ENCODE measurements around the gene NMB. TPM values are rescaled to one million over a fixed set of nuclear protein-coding genes. Genes with fewer than 3 reads are reported as not detected.

NMB gene
- total RNA-seq, 1 donor from 2014 or later, result 0.58 TPM

DNA sequence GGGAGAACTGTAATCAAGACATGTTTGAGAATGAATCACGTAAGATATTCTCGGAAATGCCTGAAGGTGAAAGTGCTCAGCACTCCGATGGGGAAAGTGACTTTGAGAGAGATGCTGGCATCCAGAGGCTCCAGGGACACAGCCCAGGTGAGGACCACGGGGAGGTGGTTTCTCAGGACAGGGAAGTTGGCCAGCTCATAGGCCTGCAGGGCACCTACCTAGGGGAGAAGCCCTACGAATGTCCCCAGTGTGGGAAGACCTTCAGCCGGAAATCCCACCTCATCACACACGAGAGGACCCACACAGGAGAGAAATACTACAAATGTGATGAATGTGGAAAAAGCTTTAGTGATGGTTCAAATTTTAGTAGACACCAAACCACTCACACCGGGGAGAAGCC, 37.4 kb downstream of the NMB start:
- DNase-seq (ENCODE audit: low spot score) (no peak), ATAC-seq (no peak)

- peak; percentile 46 for ATAC-seq
- no peak for DNase-seq (ENCODE audit: low spot score)
These were observed 41.8 kb downstream of the NMB start for GRCh38 chr15:84616235-84616634.

- DNase-seq (ENCODE audit: low spot score) (no peak), ATAC-seq (no peak)
These were observed 46.4 kb downstream of the NMB start for GRCh38 chr15:84611631-84612030.

DNA sequence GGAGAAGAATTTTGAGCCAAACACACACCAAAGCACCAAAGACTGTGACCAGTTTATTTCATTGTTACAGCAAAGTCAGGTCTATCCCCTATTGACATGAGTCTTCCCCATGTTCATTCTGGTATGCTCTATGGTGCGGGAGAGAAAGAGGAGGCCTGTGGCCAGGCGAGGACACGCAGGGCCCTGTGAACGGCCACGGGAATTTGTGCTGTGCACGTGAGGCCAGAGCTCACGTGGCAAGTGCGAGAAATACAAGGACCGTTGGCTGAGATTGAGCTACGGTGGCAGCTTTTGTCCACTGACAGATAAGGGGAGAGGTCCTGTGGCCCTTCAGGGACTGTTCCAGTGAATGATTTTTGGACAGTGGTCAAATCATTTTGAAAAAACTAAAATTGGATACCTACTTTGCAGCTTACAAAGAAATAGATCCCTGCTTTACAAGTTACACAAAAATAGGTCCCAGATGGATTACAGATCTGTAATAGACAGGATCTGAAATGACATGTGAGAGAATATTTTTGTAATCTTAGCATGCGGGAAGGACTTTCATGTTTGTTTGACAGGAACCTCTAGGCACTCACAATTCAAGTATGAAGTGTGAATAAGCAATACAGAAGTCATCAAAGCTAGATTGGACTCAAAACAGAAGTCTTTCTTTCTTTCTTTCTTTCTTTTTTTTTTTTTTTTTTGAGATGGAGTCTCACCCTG, 48.0 kb downstream of the NMB start:
- ATAC-seq (peak; percentile 64), DNase-seq (ENCODE audit: low spot score) (no peak)

DNA sequence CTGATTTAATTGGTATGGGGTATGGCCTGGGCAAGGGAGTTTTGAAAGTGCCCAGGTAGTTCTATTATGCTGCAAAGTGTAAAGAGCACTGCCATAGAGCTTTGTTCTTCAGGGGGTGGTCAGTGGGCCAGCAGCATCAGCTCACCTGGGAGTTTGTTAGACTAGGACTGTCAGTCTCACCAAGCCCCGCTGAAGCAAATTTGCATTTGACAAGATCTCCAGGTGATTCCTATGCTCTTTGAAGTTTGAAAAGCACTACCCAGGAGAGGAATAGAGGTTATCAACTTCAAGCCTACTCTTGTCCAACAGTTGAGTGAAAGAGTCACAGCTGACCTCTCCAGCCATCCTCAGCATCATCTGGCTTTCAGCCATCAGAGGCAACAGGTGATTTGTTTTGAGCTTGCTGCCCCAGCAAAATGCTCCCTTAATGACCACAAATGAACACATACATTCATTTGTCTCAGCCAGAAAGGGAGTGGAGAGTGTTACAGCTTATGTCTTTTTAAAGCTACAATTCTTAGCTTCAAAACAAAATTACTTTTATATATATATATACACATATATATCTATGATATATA, 49.2 kb downstream of the NMB start:
- no peak for ATAC-seq
- DNase-seq (ENCODE audit: low spot score), result no peak

DNA sequence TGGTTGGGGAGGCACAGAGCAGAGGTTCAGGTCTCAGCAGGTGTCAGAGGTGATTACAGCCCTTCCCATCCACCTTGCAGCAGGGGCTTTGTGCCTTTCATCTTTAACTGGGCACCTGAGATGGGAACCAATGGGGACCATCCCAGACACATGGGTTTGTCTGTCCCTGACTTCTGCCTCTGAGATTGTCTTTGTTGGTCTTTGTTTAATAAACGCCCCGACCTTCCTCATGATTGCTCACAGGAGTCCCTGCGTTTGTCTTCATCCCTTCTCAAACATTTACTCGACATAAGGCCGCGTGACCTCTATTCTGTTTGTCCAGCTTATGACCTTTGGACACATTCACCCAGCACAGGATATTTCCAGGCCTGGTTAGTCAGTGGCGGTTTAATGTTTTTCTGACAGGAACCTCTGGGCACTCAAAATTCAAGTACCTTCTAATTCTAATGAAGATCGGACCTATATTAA, 51.3 kb downstream of the NMB start:
- ATAC-seq (peak; percentile 89), DNase-seq (ENCODE audit: low spot score) (peak; percentile 79)

DNA sequence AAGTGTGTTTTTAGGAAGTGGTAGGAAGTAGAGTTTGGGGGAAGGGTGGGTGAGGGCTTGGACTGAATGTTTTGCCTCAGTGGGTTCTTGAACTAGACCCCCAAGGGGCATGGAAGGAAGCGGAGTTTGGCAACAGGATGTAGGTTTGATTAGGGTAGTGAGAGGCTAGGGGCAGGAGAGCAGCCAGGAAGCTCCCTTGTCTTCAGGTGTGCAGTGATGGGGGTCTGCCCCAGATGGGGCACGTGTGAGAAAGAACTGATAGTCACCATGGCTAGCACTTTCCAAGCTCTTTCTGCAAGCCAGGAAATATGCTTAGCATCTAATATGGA, 52.5 kb downstream of the NMB start:
- DNase-seq (ENCODE audit: low spot score), result no peak
- ATAC-seq, result no peak

Other genes starting within 250 kb of the NMB start
- gene ZSCAN2, start 57.2 kb downstream of the NMB start, total RNA-seq, result 8.9 TPM
- gene WDR73, start 3.9 kb downstream of the NMB start, total RNA-seq, result 9.5 TPM
- gene SEC11A, start 57.9 kb upstream of the NMB start, total RNA-seq, result 59.0 TPM
- 14.5 TPM for gene ZNF592, start 90.4 kb upstream of the NMB start, total RNA-seq
- gene ALPK3, start 159.2 kb upstream of the NMB start, total RNA-seq, result 2.7 TPM
- gene SLC28A1, start 226.5 kb upstream of the NMB start, total RNA-seq, result 64.6 TPM

Data from left lobe of liver (tissue), 2 donors.